Pancreas (tissue), 10 donors: ENCODE measurements around the gene AARS2. TPM values are rescaled to one million over a fixed set of nuclear protein-coding genes. Genes with fewer than 3 reads are reported as not detected.

Experiments used
- ATAC-seq, 4 donors: fragments of 200-7000 bp; cut with Tn5 transposase; one replicate each; pipeline versions ENCODE4 v1.8.0 to v1.9.1; 2020; ENCODE audit warnings: mild to moderate bottlenecking in 4 of 4, moderate library complexity in 4 of 4
- DNase-seq, 6 donors: peaks; one replicate each; pipeline ENCODE4 v3.0.0-alpha.2; 2020
- FAIRE-seq: peaks from 2 replicates; lab custom pipeline; 2012; peaks lifted over from hg19 to GRCh38; lab: Jason Lieb, UNC
- H3K27ac ChIP-seq, 4 donors: fragments of 200-600 bp; sonication (generic); 1 replicate in 3 of 4; 2 replicates in 1 of 4; pipeline versions ENCODE4 v1.5.0 to v1.8.0; 2020
- H3K27me3 ChIP-seq, 4 donors: fragments of 200-600 bp; one replicate each; pipeline ENCODE4 v1.8.0; 2021
- H3K36me3 ChIP-seq, 3 donors: fragments of 200-600 bp; sonication (generic) in 1 of 3; one replicate each; pipeline versions ENCODE4 v1.5.0 to v1.8.0; 2020 to 2021
- H3K4me1 ChIP-seq, 3 donors: fragments of 200-600 bp; one replicate each; pipeline ENCODE4 v1.8.0; 2021
- H3K4me3 ChIP-seq, 4 donors: fragments of 200-600 bp; sonication (generic) in 2 of 4; one replicate each; pipeline versions ENCODE4 v1.5.0 to v1.8.0; 2020 to 2021
- H3K9me3 ChIP-seq, 4 donors: fragments of 200-600 bp; one replicate each; pipeline ENCODE4 v1.8.0; 2021
- CTCF ChIP-seq, 4 donors: fragments of 200-600 bp; sonication (generic) in 3 of 4; IDR thresholded peaks; one replicate each; pipeline versions ENCODE4 v1.5.0 to v1.8.0; 2021; ENCODE audit warnings: antibody characterized with exemption in 4 of 4
- WGBS, 2 donors: extraction: QIAGEN DNeasy Blood & Tissue Kit; methylation state at CpG; one replicate each; pipeline ENCODE4 v1.1.7; 2013; 5-methylcytosine and 5-hydroxymethylcytosine counted together
- intact Hi-C, 3 donors: fragments of 100-400 bp; cut with DNase I; formaldehyde crosslinking; loops; one replicate each; pipeline versions ENCODE4 v1.11.1 to v1.14.2; 2022
- polyA plus RNA-seq, 2 donors: library from polyadenylated mRNA; stranded (reverse); fragments of 200-250 nt; gene quantifications; one replicate each; pipeline ENCODE4 v1.2.3, GENCODE V29; 2013
- total RNA-seq, 6 donors: library from RNA; stranded (reverse); fragmentation: NEBNext Ultra II Directional in 4 of 6; extraction: Animal tissue kit (Norgen Biotek cat#: 25700) in 4 of 6; gene quantifications; one replicate each; pipeline versions ENCODE4 v1.2.1 to v1.2.4, GENCODE V29; 2021 to 2023
- donor health status: healthy with polysubstance abuse.
- donor health status: DM: no; HTN: no; CAD: no; lungs with moderate emphysema.
- donor health status: DM: no; HTN: no; CAD: no.
- donor health status: control.
- donor health status: control.
- donor health status: Bipolar disorder and iron deficiency.
- donor health status: DM: yes; HTN: yes; CAD: no.
- donor health status: DM: no; HTN: no; CAD: no.
- donor health status: DM: no; HTN: no; CAD: no.
- donor health status: DM: yes; HTN: yes; CAD: no.

AARS2 gene
- total and polyA plus RNA-seq, 8 donors = 3.6 to 8.7 (median 5.0) TPM

GRCh38 chr6:44253307-44254101, 59.6 kb downstream of the AARS2 start:
- intact Hi-C loops = no loop called here
- H3K4me3 ChIP-seq = no peak overlapping the region
- H3K4me1 ChIP-seq = peaks cover 6 to 38% (median 14%) of the 10 kb centered on the region in 3 donors
- no peak overlapping the region for H3K27ac ChIP-seq
- no peak for FAIRE-seq
- TF ChIP-seq CTCF (IDR thresholded peaks at IDR 0.05) = peak; percentile 5 to 29 (median 7)
- H3K27me3 ChIP-seq = no peaks in the 10 kb centered on the region
- peak in 4 of 6 donors; percentile 18 to 53 (median 46) for DNase-seq
- H3K36me3 ChIP-seq = peaks cover 11 to 62% (median 47%) of the 10 kb centered on the region in 3 donors
- no peaks in the 10 kb centered on the region for H3K9me3 ChIP-seq
- no peak for ATAC-seq
- 61 to 67% methylated on average over 10 of the region's 10 CpGs for WGBS, 2 donors

GRCh38 chr6:44251576-44252524, 61.3 kb downstream of the AARS2 start:
- intact Hi-C loops = no loop called here
- H3K4me1 ChIP-seq = peaks cover 6 to 36% (median 17%) of the 10 kb centered on the region in 3 donors
- no peak overlapping the region for H3K4me3 ChIP-seq
- H3K27me3 ChIP-seq = no peaks in the 10 kb centered on the region
- no peaks in the 10 kb centered on the region for H3K9me3 ChIP-seq
- ATAC-seq (no peak), DNase-seq (peak in 1 of 6 donors; percentile 19), FAIRE-seq (no peak)
- peaks cover 11 to 62% (median 47%) of the 10 kb centered on the region in 3 donors for H3K36me3 ChIP-seq
- TF ChIP-seq CTCF (IDR thresholded peaks at IDR 0.05) = no peak
- H3K27ac ChIP-seq = no peak overlapping the region
- whole genome bisulfite sequencing, 2 donors = 85 to 87% methylated on average over 14 of the region's 14 CpGs

GRCh38 chr6:44250718-44251123, 62.4 kb downstream of the AARS2 start:
- DNase-seq (no peak), FAIRE-seq (no peak), ATAC-seq (no peak)
- H3K4me1 ChIP-seq = peaks cover 6 to 33% (median 17%) of the 10 kb centered on the region in 3 donors
- peaks cover 11 to 62% (median 47%) of the 10 kb centered on the region in 3 donors for H3K36me3 ChIP-seq
- H3K9me3 ChIP-seq = no peaks in the 10 kb centered on the region
- H3K27me3 ChIP-seq = no peaks in the 10 kb centered on the region
- WGBS, 2 donors = 60 to 64% methylated on average over 3 of the region's 3 CpGs
- no peak overlapping the region for H3K27ac ChIP-seq
- intact Hi-C loops = no loop called here
- H3K4me3 ChIP-seq = no peak overlapping the region
- TF ChIP-seq CTCF (IDR thresholded peaks at IDR 0.05) = no peak

- Histone ChIP-seq H3K27ac (peak overlapping the region in 1 of 4 donors; percentile 17), H3K36me3 (peaks cover 11 to 62% (median 47%) of the 10 kb centered on the region in 3 donors), H3K4me1 (peaks cover 6 to 33% (median 17%) of the 10 kb centered on the region in 3 donors), H3K27me3 (no peaks in the 10 kb centered on the region), H3K9me3 (no peaks in the 10 kb centered on the region), H3K4me3 (peak overlapping the region in 1 of 4 donors; percentile 83)
- ATAC-seq (no peak), FAIRE-seq (no peak), DNase-seq (no peak)
- intact Hi-C loops = no loop called here
- WGBS, 2 donors = 55 to 61% methylated on average over 6 of the region's 6 CpGs
- TF ChIP-seq CTCF (IDR thresholded peaks at IDR 0.05) = no peak
Observed at GRCh38 chr6:44250067-44250717, 63.0 kb downstream of the AARS2 start.

Other genes with a start within 250 kb of the AARS2 start
- 10 to 100 TPM in 4 of 6 donors, 1 to 10 TPM in 2; 8.7 to 16.4 (median 14.1) TPM for gene MRPL14, start 185.9 kb downstream of the AARS2 start, total RNA-seq
- gene MRPL14, start 185.9 kb downstream of the AARS2 start, polyA plus RNA-seq = 10 to 100 TPM; 12.5 to 30.4 TPM
- 10 to 100 TPM in 4 of 6 donors, 1 to 10 TPM in 2; 7.2 to 19.9 (median 11.4) TPM for gene TMEM63B, start 185.8 kb downstream of the AARS2 start, total RNA-seq
- 10 to 100 TPM; 12.1 to 16.9 TPM for gene TMEM63B, start 185.8 kb downstream of the AARS2 start, polyA plus RNA-seq
- under 1 TPM in 4 of 6 donors, not detected in 2; 0.06 to 0.23 (median 0.14) TPM for gene CAPN11, start 154.5 kb downstream of the AARS2 start, total RNA-seq
- under 1 TPM; 0.75 to 0.76 TPM for gene CAPN11, start 154.5 kb downstream of the AARS2 start, polyA plus RNA-seq
- 1 to 10 TPM; 1.1 to 4.3 (median 2.2) TPM for gene MYMX, start 96.4 kb downstream of the AARS2 start, total RNA-seq
- gene MYMX, start 96.4 kb downstream of the AARS2 start, polyA plus RNA-seq = under 1 TPM; 0.34 to 0.73 TPM
- gene SLC29A1, start 89.8 kb downstream of the AARS2 start, total RNA-seq = 10 to 100 TPM; 24.8 to 72.7 (median 44.4) TPM
- 10 to 100 TPM; 35.5 to 89.8 TPM for gene SLC29A1, start 89.8 kb downstream of the AARS2 start, polyA plus RNA-seq
- gene HSP90AB1, start 66.2 kb downstream of the AARS2 start, total RNA-seq = 100 to 1,000 TPM; 370 to 577 (median 464) TPM
- gene HSP90AB1, start 66.2 kb downstream of the AARS2 start, polyA plus RNA-seq = 100 to 1,000 TPM; 145 to 328 TPM
- 10 to 100 TPM; 15.9 to 30.4 (median 20.5) TPM for gene SLC35B2, start 55.8 kb downstream of the AARS2 start, total RNA-seq
- 10 to 100 TPM; 10.8 to 23.6 TPM for gene SLC35B2, start 55.8 kb downstream of the AARS2 start, polyA plus RNA-seq
- 10 to 100 TPM in 1 of 6 donors, 1 to 10 TPM in 5; 2.5 to 16.9 (median 5.5) TPM for gene NFKBIE, start 47.8 kb downstream of the AARS2 start, total RNA-seq
- 10 to 100 TPM; 10.1 to 12.1 TPM for gene NFKBIE, start 47.8 kb downstream of the AARS2 start, polyA plus RNA-seq
- gene TMEM151B, start 42.9 kb downstream of the AARS2 start, total RNA-seq = under 1 TPM in 4 of 6 donors, not detected in 2; 0.06 to 0.12 (median 0.09) TPM
- gene TMEM151B, start 42.9 kb downstream of the AARS2 start, polyA plus RNA-seq = under 1 TPM; 0.54 to 0.65 TPM
- under 1 TPM in 1 of 6 donors, not detected in 5; 0.18 TPM for gene SPATS1, start 29.3 kb upstream of the AARS2 start, total RNA-seq
- under 1 TPM in 1 of 2 donors, not detected in 1; 0.19 TPM for gene SPATS1, start 29.3 kb upstream of the AARS2 start, polyA plus RNA-seq
- gene CDC5L, start 74.4 kb upstream of the AARS2 start, total RNA-seq = 10 to 100 TPM in 2 of 6 donors, 1 to 10 TPM in 4; 6.4 to 11.4 (median 8.6) TPM
- 1 to 10 TPM; 2.9 to 6.0 TPM for gene CDC5L, start 74.4 kb upstream of the AARS2 start, polyA plus RNA-seq